GM18909 (cell line): ENCODE data around the gene PKMYT1.

Source experiments
- ATAC-seq: cut with Tn5 transposase; IDR thresholded peaks from one replicate; pipeline ENCODE4 v1.9.1; 2021; ENCODE audit warnings: mild to moderate bottlenecking; ENCODE audit not compliant: unreplicated experiment, poor library complexity

Gene PKMYT1

DNA sequence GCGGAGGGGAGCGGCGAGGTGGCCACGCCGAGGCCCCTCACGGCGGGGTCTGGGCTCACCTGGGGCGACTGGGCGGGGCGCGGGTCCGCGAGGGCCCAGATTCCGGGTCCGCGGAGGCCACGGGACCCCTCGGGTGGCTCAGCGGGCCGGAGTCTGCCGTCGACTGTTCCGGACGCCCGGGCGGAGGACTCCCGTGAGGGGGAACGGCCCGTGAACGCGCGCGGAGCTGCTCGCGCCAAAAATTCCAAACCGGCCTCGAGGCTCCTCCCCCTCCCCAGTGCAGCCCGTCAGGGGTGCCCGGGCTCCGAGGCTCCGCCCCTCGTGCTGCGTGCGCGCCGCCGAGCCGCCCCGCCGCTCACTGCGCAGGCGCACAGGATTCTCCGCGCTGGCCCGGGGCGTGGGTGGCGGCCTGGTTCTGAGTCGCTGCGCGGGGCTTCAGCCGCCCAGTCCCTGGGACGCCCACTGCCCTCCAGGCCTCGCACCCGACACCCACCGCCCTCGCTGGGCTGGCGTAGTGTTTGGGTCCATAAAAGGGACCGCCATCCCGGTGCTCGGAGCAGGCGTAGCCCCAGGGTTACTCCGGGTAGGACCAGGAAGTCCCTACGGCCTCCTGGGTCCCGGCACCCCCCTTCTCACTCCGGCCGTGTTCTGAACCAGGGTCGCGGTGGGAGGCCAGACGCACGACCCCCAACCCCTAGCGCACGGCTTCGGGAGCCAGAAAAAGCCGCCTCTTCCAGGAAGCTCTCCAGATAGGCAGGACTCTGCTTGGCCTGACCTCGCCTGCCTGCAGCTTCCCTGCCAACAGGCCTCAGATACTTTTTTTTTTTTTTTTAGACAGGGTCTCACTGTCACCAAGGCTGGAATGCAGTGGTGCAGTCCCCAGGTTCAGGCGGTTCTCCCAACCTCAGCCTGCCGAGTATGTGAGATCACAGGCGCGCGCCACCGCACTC lies at the start of gene PKMYT1:
Gene PKMYT1, minus strand, starts transcription at position 220 of the 950 bp plus-strand sequence. CDS start 789 bp downstream, outside the sequence.
- peak; percentile 69 for ATAC-seq

DNA sequence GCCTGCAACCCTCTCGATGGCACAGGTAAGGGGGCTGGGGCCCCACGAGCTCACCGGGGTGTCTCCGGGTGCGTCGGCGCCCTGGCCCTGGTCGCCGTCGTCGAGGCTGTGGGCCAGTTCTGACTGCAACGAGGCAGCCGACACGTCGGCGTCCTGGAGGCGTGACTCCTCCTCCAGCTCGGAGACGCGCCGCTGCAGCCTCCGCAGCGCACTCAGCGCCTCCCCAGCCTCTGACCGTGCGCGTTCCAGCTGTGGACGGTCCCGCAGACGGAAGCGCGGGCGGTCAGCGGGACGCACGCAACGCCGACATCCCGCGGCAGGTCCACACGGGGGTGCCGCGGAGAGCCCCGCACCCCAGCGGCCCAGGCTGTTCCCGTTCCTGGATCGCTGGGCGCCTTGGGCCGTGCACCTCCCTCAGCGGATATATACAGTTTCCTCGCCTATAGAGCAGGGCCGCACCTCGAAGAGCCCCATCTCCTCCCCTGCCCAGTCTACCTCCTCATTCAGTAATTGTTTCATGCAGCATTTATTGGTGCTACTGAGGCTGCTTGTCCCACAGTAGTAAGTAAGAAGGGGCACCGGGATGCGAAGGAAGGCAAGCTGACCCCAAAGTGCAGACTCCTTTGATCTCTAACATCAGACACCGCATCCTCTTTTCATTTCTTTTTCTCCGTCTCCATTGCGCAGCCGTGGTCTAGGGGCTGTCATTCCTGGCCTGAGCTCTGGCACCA lies 49.4 kb upstream of the PKMYT1 start:
- no peak for ATAC-seq

DNA sequence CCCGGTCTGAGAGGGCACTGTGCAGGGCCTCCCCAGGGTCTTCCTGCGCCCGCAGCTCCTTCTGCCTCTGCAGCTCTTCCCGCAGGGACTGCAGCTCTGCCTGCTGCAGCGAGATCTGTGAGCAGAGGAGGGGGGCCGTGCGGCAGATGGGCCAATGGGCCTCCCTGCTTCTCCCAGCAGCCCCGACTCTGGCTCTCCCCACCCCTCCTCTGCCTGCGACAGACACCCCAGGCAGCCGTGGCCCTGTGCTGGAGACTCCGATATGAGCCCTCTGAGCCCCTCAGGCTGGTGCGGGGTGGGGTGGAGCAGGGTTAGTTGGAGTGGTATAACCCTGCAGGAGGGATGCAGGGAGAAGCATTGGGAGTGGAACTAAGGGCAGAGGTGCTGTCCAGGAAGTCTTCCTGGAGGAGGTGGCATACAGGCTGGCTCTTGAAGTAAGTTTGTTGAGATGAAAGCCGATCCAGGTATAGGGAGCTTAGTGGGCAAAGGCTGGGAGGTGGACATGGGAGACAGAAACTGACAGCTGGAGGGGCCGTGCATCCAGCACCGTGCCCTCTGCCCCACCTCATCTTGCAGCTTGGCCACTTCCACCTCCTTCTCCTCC lies 48.6 kb upstream of the PKMYT1 start:
- ATAC-seq, result no peak

DNA sequence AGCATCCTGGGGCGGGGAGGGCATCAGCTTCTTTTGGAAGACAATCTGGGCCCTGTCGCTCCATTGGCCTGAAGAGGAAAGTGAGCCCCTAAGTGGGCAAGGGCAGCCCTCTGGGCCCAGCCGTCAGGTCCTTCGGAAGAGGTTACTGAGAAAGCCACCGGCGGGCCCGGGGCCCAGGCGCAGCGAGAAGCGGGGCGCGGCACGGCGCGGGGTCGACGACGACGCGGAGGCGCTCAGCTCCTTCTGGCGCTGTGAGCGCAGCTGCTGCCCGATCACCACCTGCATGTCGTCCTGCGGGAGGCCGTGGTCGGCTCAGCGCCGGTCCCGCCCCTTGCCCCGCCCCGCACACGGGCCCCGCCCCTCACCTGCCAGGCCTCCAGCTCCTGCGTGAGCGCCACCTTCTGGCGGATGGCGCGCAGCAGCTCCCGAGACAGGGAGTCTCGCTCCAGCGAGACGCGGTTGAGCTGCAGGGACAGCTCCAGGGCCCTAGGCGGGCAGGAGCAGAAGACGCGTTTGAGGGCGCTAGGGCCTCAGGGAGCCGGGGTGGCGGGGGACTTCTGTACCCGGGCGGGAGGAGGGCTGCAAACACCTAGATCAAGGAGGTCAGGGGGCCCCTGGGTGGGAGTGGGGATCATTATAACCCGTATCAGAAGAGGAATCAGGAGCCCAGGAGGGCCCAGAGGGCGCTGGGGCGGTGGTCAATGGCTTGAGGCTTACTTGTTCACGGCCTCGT lies 47.9 kb upstream of the PKMYT1 start:
- ATAC-seq, result no peak

DNA sequence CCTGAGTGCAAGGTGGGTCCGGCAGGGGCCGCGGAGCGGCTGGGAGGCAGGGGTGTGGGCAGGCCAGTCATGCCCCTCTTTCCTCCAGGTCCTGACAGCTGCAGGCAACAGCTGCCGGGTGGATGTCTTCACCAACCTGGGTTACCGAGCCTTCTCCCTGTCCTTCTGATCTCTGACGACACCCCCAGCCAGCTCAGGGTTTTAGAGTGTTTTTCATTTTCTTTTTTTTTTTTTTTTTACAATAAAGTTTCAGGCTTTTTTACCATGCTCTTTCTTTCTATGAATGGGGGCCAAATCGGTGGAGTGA lies 47.2 kb upstream of the PKMYT1 start:
- no peak for ATAC-seq

DNA sequence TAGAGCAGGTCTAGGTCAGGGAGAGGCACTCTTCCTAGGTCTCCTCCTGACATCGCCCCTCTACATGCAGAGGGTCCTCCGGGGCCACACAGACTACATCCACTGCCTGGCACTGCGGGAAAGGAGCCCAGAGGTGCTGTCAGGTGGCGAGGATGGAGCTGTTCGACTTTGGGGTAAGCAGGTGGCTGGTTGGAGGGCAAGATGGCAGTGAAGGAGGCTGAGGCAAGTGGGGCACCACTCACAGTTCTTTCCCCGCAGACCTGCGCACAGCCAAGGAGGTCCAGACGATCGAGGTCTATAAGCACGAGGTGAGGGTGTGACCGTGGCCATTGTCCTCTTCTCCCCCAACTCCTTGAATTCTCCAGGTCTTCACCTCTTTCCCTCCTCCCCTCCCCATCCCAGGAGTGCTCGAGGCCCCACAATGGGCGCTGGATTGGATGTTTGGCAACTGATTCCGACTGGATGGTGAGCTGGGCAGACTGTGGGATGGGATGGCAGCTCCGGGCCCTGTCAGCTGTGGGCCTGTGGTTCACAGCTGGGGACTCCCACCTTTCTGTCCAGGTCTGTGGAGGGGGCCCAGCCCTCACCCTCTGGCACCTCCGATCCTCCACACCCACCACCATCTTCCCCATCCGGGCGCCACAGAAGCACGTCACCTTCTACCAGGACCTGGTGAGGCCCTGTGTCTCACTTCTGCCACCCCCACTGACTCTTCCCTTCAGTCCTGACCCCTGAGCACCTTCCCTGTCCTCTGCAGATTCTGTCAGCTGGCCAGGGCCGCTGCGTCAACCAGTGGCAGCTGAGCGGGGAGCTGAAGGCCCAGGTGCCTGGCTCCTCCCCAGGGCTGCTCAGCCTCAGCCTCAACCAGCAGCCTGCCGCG lies 46.6 kb upstream of the PKMYT1 start:
- no peak for ATAC-seq

DNA sequence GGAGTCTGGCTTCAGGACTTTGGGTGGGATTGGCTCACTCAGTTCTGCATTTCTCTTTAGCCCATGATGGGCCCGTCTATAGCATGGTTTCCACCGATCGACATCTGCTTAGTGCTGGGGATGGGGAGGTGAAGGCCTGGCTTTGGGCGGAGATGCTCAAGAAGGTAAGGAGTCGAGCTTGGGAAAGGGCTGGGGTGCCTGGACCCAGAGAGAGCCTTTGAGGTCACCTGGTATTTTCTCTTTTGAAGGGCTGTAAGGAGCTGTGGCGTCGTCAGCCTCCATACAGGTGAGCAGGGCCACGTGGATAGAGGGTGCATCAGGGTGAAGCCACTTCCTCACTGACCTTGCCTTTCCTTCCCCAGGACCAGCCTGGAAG lies 45.7 kb upstream of the PKMYT1 start:
- no peak for ATAC-seq

DNA sequence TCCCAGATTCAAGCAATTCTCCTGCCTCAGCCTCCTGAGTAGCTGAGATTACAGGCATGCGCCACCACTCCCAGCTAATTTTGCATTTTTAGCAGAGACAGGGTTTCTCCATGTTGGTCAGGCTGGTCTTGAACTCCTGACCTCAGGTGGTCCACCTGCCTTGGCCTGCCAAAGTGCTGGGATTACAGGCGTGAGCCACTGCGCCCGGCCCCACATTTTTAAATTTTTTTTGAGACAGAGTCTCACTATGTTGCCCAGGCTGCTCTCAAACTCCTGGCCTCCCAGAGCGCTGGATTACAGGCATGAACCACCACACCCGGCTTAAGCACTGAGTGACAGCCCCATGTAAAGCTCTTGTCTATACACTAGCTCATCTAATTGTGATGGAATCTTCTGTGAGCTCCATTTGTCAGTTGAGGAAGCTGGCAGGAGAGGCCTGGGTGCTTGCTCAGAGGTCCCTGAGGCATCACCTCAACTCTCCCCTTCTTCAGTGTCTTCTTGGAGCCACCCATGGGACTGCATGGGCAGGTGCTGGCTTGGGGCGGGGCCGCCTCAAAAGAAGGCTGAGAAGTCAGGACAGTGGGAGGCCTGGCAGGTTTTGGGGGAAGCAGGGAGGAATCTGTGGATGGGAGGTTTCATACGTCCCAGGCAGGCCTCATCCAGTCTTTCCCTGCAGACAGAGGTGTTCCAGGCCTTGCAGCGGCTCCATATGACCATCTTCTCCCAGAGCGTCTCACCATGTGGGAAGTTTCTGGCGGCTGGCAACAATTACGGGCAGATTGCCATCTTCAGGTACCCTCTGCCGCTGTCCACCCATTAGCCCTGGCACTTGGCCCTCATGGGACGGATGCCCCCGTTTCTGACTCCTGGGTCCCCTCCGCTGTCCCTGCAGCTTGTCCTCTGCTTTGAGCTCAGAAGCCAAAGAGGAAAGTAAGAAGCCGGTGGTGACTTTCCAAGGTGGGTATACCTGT lies 45.1 kb upstream of the PKMYT1 start:
- no peak for ATAC-seq

DNA sequence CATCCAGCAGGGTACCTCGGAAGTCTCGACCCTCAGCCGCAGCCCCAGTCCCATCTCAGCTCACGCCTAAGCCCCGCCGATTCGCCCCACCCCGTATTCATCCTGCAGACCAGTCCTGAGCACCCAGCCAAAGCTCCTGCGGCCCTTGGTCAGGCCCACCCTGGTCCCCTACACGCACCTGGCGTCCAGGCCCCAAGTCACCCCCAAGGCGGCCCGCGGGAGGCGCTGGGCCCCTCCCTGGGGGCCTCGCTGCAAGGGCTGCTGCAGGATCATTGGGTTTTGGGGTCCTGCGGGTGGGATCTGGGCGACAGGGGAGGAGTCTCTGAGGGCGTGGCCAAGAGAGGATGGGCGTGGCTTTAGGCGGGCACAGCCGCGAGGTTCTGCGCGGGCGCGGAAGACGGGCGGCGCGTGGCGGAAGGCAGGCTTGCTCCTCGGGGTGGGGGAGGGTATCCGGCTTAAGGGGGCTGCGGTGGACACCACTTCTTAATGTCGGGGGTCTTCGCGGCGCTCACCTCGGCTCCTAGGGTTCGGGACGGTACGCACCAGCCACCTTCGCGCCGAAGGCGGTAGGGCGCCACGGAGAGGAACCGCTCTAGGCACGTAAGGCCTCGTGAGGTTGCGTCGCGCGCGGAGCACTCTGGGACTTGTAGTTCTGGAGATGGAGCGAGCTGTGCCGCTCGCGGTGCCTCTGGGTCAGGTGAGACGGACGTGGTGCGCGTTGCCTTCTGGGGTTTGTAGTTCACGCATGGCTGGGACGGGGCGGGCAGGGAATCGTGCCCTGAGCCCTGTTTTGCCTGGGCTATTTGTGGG lies 43.6 kb upstream of the PKMYT1 start, which contains the start of the genes HCFC1R1 and THOC6:
Gene HCFC1R1, minus strand, starts transcription at position 274 of the 810 bp plus-strand sequence. Its CDS starts 1 bp downstream, at position 273.
Gene THOC6, plus strand, starts transcription at position 367 of the 810 bp plus-strand sequence. Its CDS starts 292 bp downstream, at position 659.
- peak; percentile 72 for ATAC-seq

DNA sequence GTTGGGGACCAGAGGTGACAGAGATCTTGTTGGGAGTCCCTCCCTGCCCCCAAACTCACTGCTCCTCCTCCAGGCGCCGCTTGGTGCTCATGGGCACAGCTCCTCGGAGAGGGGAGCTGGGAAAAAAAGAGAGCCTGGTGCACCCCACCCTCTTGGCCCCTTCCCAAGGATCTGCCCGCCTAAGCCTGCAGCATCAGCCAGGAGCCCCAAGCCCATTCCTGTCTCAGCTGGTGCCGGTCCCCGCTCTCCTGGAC lies 43.1 kb upstream of the PKMYT1 start:
- no peak for ATAC-seq

DNA sequence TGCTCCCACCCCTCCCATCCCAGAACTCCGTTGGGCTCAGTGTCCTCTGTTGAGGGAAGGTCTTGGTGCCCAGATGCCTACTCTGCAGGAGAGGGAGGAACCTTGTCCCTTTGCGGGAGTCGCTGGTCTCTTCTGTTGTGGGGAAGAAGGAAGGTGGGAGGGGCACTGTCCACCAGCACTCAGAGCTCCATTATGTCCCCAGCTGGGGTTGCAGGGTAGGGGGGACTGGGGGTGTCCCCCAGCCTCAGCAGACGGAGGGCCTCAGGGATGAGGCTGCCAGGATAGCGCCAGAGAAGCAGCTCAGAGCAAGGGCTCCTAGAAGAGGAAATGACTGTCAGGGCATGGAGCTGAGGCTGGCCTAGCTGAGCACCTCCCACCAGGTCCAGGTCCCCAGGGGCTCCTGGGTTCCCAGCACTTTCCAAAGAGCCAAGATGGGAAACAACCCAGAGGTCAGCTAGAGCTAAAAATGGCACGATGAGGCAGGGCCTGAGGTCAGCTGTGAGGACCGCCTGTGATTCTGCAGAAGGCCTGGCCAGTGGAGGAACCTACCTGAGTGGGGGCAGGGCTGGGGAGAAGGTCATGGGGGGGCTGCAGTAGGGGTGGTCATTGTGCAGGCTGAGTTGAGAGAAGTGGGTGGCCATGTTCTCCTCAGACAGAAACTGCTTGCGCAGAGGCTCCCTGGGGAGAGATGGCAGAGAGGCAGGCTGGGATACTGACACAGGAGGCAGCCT lies 42.6 kb upstream of the PKMYT1 start:
- no peak for ATAC-seq

DNA sequence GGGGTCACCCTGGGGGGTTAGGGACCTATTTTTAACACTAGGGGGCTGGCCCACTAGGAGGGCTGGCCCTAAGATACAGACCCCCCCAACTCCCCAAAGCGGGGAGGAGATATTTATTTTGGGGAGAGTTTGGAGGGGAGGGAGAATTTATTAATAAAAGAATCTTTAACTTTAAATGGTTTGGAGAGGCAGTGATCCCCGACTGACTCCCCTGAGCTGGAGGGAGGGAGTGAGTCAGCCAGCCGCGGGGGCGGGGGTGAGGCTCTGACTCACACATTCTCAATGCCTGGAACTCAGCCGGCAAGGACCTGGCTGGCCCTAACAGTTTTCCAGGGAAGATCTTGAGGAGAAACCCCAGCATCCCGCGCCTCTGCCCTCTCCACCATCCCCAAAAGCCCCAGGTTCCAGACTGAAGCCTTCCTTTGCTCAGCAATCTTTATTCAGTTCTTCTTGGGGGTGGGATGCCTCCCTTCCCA lies 42.0 kb upstream of the PKMYT1 start:
- ATAC-seq, result no peak

DNA sequence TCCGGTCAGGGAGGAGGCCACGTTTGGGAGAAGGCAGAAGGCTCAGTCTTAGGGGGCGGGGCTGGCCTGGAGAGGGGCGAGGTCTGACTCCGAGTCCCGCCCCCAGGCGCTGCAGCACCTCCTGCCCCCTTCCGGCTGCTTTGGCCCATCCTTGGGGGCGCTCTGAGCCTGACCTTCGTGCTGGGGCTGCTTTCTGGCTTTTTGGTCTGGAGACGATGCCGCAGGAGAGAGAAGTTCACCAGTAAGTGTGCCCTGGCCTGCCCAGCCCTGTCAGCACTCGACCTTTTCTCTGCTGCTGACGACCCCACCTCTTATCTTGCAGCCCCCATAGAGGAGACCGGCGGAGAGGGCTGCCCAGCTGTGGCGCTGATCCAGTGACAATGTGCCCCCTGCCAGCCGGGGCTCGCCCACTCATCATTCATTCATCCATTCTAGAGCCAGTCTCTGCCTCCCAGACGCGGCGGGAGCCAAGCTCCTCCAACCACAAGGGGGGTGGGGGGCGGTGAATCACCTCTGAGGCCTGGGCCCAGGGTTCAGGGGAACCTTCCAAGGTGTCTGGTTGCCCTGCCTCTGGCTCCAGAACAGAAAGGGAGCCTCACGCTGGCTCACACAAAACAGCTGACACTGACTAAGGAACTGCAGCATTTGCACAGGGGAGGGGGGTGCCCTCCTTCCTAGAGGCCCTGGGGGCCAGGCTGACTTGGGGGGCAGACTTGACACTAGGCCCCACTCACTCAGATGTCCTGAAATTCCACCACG lies 41.4 kb upstream of the PKMYT1 start:
- no peak for ATAC-seq

DNA sequence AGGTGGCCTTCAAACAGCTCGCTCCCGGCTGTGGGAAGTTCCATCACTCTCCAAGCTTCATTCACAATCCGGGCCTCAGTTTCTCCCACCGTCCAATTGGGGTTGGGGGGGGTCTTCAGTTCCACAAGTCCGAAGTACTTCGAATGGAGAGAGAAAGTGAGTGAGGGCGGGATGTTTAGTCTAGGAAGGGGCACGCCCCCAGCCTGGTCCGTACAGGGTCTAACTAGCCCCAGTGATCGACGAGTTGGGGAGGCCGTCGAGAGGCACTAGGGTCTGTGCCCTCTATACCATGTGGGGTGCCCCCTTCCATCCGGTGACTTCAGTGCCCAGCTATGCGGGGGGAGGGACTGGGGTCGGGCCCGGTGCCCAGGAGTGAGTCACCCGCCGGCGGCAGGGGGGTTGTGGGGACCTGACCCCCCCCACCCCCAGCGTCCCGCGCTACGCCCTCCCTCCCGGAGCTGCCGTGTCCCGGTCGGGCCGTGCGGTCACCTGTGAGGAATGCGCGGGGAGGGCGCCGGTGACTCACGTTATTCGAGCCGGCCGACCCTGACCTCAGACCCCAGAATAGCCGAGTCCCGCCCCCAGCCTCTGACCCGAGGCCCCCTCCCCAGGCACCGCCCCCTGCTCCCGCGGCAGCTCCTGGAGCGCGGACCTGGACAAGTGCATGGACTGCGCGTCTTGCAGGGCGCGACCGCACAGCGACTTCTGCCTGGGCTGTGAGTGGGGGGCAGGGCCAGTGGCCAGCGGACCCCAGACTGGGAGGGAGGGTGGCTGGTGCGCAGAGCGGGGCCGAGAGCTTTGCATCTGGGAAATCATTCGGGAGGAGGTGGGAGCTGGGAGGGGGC lies 40.6 kb upstream of the PKMYT1 start:
- ATAC-seq, result no peak

DNA sequence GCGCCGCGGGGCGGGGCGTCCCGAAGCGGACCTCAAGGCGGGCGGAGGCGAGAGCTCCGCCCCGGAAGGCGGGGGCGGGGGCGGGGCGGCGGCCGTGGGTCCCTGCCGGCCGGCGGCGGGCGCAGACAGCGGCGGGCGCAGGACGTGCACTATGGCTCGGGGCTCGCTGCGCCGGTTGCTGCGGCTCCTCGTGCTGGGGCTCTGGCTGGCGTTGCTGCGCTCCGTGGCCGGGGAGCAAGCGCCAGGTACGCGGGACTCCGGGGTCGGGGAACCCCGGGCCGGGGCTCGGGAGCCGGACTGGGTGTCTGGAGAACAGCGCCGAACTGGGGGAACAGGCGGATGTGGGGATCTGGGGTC lies 40.0 kb upstream of the PKMYT1 start, which contains the start of gene TNFRSF12A:
Gene TNFRSF12A, plus strand, starts transcription at position 122 of the 357 bp plus-strand sequence. Its CDS starts 30 bp downstream, at position 152.
- ATAC-seq, result no peak
